Activated T-cell treated with anti-CD3 and anti-CD28 coated beads, Interleukin-2, amount 50 U/mL, for 4 hours (primary cell): ENCODE measurements around the gene ZCCHC9. TPM values are rescaled to one million over a fixed set of nuclear protein-coding genes. Genes with fewer than 3 reads are reported as not detected.
"Not testable (repeated sequence)": the region's sequence is repeated elsewhere in the genome, so short reads cannot be mapped to it uniquely, and the experiment has no call there.

Experiments
- ATAC-seq, 2 donors: fragments of 200-7000 bp; cut with Tn5 transposase; one replicate each; pipeline ENCODE4 v1.10.0; 2021
- DNase-seq: peaks from one replicate; pipeline ENCODE4 v3.0.0-alpha.2; 2020
- H3K27me3 Mint-ChIP-seq: one replicate; pipeline ENCODE4 v1.8.0; 2021; ENCODE audit warnings: low read depth, mixed read lengths
- H3K36me3 Mint-ChIP-seq: one replicate; pipeline ENCODE4 v1.8.0; 2022; ENCODE audit warnings: mixed read lengths; ENCODE audit not compliant: insufficient read depth
- H3K4me1 Mint-ChIP-seq: one replicate; pipeline ENCODE4 v1.8.0; 2021; ENCODE audit warnings: low read depth, mixed read lengths
- H3K4me3 Mint-ChIP-seq: one replicate; pipeline ENCODE4 v1.8.0; 2021; ENCODE audit warnings: mild to moderate bottlenecking, moderate library complexity, mixed read lengths
- H3K9me3 Mint-ChIP-seq: one replicate; pipeline ENCODE4 v1.8.0; 2021; ENCODE audit warnings: mixed read lengths
- total RNA-seq, 3 donors: library from RNA; stranded (reverse); gene quantifications; one replicate each; pipeline ENCODE4 v1.2.1, GENCODE V29; 2021

Gene ZCCHC9
- total RNA-seq, 3 donors from 2014 or later: 32.7 to 37.8 (median 37.4) TPM

DNA sequence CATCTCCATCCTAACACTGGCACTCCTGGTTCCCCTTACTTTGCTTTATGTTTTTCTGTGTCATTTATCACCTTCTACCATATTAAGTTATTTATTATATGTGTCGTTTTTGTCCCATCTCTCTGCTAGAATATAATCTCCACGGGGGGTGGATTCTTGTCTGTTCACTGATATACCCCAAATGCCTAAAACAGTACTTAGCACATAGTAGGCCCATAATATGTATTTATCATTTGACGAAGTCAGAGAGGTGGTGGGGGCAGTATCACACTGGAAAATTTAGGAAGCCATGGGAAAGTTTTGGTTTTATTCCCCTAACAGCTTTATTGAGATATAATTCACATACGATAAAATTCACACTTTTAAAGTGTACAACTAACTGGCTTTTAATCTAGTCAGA, 14.4 kb downstream of the ZCCHC9 start:
- ATAC-seq (no peak), DNase-seq (no peak)
- no peaks in the 10 kb centered on the region for H3K27me3 Mint-ChIP-seq
- H3K36me3 Mint-ChIP-seq: peaks cover 18% of the 10 kb centered on the region
- H3K4me3 Mint-ChIP-seq: no peak overlapping the region
- no peaks in the 10 kb centered on the region for H3K9me3 Mint-ChIP-seq
- peaks cover 2% of the 10 kb centered on the region for H3K4me1 Mint-ChIP-seq

DNA sequence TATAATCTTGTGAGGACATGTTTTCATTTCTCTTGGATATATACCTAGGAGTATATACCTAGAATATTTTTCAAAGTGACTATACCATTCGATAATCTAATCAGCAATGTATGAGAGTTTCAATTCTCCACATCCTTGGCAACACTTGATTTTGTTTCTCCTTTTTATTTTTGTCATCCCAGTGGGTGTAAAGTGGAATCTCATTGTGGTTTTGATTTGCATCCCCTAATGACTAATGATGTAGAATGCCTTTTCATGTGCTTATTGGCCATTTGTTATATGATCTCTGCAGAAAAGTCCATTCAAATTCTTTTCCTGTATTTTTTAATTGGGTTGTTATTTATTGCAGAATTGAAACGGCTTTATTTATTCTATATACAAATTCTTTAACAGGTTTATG, 15.2 kb downstream of the ZCCHC9 start:
- no peaks in the 10 kb centered on the region for H3K9me3 Mint-ChIP-seq
- peaks cover 2% of the 10 kb centered on the region for H3K4me1 Mint-ChIP-seq
- DNase-seq (no peak), ATAC-seq (no peak)
- H3K4me3 Mint-ChIP-seq: no peak overlapping the region
- peaks cover 17% of the 10 kb centered on the region for H3K36me3 Mint-ChIP-seq
- H3K27me3 Mint-ChIP-seq: no peaks in the 10 kb centered on the region

DNA sequence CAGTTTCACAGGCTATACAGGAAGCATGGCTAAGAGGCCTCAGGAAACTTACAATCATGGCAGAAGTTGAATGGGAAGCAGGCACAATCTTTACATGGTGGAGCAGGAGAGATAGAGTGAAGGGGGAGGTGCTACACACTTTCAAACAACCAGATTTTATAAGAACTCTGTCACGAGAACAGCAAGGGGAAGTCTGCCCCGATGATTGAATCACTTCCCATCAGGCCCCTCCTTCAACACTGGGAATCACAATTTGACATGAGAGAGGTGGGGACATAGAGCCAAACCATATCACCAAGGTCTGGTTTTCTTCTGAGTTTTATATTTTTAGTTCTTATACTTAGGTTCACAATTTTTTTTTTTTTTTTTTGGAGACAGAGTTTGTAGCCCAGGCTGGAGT, 16.1 kb downstream of the ZCCHC9 start:
- H3K4me1 Mint-ChIP-seq: peaks cover 2% of the 10 kb centered on the region
- no peak overlapping the region for H3K4me3 Mint-ChIP-seq
- DNase-seq: no peak
- H3K27me3 Mint-ChIP-seq: no peaks in the 10 kb centered on the region
- no peak for ATAC-seq
- H3K36me3 Mint-ChIP-seq: peaks cover 11% of the 10 kb centered on the region
- H3K9me3 Mint-ChIP-seq: no peaks in the 10 kb centered on the region

DNA sequence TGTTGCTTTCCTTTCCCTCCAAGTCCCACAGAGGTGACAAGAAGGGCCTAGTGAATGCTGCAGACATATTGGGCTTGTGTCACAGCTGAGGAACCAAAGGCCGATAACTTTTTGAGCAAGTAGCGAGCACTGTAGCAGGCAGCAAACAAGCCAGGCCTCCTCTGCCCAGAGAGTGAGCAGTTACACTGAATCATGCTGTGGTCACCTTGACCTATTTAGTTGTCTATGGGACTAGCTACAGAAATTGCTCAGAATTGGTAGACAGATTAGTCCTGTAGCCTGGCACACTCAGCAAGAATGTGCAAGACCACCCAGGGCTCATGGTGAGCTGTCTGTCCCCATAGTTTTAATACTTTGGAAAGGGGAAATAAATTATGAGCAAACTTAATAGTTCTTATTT, 25.2 kb downstream of the ZCCHC9 start:
- Mint-ChIP-seq H3K36me3 (no peaks in the 10 kb centered on the region), H3K4me3 (no peak overlapping the region), H3K9me3 (no peaks in the 10 kb centered on the region), H3K4me1 (no peaks in the 10 kb centered on the region), H3K27me3 (peaks cover 2% of the 10 kb centered on the region)
- ATAC-seq (no peak), DNase-seq (no peak)

DNA sequence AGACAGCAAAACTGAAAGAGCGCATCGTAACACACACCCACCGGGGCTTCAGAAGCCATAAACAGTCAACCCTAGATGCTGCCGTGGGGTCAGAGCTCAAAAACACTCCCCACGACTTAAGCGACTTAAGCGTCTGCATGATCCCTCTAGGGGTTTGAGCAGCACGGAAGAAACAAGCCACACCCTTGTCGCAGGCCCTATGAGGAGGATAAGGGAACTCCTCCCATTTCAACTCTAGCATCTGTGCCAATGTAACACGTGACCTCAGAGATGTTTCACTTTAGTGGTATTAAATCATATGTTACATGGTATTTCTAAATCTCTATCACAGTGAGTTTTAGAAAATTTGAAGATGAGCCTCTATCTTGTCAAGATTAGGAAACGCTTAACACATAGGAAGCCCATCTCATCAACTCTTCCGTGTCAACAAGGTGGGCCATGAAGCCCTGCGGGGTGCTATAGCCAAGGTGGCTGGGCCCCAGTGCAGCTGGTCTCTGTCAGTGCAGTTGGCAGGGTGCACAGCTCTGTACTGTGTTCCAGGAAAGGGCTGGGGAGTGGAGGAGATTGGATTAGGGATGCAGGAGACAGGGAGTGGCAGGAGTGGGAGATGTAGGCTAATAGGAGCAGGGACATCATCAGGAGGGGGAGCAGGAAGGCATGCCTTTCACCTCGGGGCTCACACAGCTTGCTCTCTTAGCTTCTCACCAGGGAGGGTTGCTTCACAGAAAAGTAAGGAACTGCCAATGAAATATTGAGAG, 33.1 kb downstream of the ZCCHC9 start:
- H3K4me1 Mint-ChIP-seq: no peaks in the 10 kb centered on the region
- peaks cover 3% of the 10 kb centered on the region for H3K9me3 Mint-ChIP-seq
- H3K36me3 Mint-ChIP-seq: no peaks in the 10 kb centered on the region
- H3K27me3 Mint-ChIP-seq: no peaks in the 10 kb centered on the region
- ATAC-seq (no peak), DNase-seq (no peak)
- no peak overlapping the region for H3K4me3 Mint-ChIP-seq

DNA sequence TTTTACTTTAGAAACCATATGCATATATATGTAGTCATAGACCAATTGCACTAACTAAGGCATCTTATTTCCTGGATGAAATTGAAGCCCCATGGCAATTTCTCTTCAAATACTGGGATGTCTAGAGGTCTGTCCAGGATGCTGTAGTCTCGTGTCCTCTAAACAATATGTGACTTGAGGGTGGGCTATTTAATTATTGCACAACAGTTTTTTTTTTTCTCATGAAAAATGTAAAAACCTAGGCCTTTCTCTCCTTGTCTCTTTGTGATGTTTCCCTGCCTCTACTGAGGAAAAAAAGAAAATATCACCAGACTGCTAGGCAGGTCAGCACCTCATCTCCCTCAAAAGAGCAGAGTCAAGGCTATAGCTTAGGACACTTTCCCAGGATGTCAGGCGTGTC, 34.6 kb downstream of the ZCCHC9 start:
- H3K27me3 Mint-ChIP-seq: no peaks in the 10 kb centered on the region
- DNase-seq: no peak
- H3K36me3 Mint-ChIP-seq: no peaks in the 10 kb centered on the region
- no peaks in the 10 kb centered on the region for H3K4me1 Mint-ChIP-seq
- peaks cover 3% of the 10 kb centered on the region for H3K9me3 Mint-ChIP-seq
- H3K4me3 Mint-ChIP-seq: no peak overlapping the region
- no peak for ATAC-seq

DNA sequence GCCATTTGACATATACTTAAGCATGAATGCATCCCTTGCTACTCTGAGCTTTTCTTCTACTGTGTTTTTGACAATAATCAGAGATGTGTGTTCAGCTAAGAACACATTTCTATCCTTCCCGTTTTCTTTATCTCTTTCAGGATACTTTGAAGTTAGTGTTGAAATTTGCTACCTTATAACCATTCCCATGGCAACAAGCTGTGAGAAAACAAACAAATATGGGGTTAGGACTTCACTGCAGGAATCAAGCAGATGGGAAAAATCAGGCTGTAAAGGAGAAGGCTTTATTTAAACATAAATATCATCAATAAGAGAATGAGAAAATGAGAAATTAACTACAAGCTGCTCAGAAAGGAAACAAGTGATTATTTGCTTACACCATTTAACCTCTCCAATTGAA, 35.2 kb downstream of the ZCCHC9 start:
- no peaks in the 10 kb centered on the region for H3K4me1 Mint-ChIP-seq
- DNase-seq: no peak
- H3K36me3 Mint-ChIP-seq: no peaks in the 10 kb centered on the region

DNA sequence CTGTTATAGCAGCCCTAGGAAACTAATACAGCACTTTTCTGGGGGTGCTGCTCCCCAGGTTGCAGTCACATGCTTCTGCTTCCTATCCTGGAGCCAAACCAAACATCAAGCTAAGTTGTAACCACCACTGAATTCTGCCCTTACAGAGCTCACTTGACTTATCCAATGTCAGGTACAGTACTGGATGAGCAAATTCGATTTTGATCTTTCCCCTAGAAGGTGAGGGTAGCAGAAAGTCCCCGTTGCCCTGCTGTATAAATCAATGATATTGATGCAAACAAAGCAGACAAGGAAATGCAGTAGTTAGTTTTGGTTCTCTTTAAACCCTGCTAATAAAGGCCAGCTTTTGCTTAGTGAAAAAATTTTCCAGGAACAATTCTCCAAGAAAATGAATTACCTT, 36.4 kb downstream of the ZCCHC9 start:
- no peak overlapping the region for H3K4me3 Mint-ChIP-seq
- DNase-seq (no peak), ATAC-seq (no peak)
- H3K27me3 Mint-ChIP-seq: no peaks in the 10 kb centered on the region
- peaks cover 3% of the 10 kb centered on the region for H3K9me3 Mint-ChIP-seq
- H3K4me1 Mint-ChIP-seq: no peaks in the 10 kb centered on the region
- H3K36me3 Mint-ChIP-seq: no peaks in the 10 kb centered on the region

More for the DNA sequence above, 35.2 kb downstream of the ZCCHC9 start:
- no peak overlapping the region for H3K4me3 Mint-ChIP-seq
- no peak for ATAC-seq
- peaks cover 3% of the 10 kb centered on the region for H3K9me3 Mint-ChIP-seq
- H3K27me3 Mint-ChIP-seq: no peaks in the 10 kb centered on the region

DNA sequence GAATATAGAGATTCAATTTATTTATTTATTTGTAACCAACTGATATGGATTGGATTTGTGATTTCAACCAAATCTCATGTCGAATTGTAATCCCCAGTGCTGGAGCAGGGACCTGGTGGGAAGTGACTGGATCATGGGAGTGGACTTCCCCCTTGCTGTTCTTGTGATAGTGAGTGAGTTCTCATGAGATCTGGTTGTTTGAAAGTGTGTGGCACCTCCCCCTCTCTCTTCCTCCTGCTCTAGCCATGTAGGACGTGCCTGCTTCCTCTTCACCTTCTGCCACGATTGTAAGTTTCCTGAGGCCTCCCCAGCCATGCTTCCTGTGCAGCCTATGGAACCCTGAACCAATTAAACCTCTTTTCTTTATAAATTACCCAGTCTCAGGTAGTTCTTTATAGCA, 36.8 kb downstream of the ZCCHC9 start:
- not testable (repeated sequence) for H3K27me3 Mint-ChIP-seq, H3K4me3 Mint-ChIP-seq, ATAC-seq, H3K9me3 Mint-ChIP-seq, H3K36me3 Mint-ChIP-seq, DNase-seq, H3K4me1 Mint-ChIP-seq

DNA sequence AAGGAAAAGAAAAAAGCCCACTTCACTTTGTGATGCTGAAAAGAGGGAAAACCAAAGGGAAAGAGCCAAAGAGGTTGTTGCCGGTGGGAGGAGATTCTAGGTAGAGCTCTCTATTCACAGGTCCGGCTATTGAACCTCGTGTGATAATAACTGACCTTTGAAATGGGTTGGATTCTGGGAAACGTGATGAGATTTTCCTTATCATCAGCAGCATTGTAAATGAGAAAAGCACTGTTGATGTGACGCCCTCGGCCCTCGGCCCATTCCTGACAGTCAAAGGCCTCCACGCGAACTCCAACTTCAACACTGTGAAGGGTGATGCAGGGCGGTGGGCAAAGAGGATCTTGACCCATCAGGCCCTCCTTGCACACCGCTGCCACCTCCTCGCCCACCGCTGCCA, 43.3 kb downstream of the ZCCHC9 start:
- H3K4me3 Mint-ChIP-seq: no peak overlapping the region
- no peaks in the 10 kb centered on the region for H3K9me3 Mint-ChIP-seq
- no peaks in the 10 kb centered on the region for H3K4me1 Mint-ChIP-seq
- DNase-seq (no peak), ATAC-seq (no peak)
- H3K36me3 Mint-ChIP-seq: no peaks in the 10 kb centered on the region
- no peaks in the 10 kb centered on the region for H3K27me3 Mint-ChIP-seq

DNA sequence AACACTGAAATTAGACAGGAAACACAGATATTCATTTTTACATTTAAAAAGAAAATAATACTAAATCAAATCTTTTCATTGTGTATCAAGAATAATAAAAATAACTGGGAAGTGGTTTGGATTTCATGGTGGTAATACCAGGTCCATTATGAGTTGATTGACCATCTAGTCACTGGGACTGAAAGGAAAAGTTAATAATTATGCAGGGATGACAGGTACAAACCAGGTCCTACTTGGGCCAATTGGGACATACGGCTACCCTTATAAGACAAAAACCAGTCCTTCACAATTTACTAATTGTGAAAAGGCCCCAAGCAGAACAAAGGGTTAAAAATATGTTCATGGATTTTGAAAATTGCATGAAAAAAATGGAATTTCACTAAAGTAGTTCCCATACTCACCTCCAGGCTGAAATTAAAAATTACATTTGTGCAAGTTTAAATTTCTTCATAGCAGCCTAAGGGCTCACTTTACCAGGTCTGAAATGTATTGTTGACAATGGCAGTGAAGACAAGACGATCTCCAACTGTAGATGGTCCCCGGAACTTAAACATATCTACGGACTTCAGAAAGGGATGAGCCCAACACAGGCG, 44.1 kb downstream of the ZCCHC9 start:
- Mint-ChIP-seq H3K27me3 (no peaks in the 10 kb centered on the region), H3K9me3 (no peaks in the 10 kb centered on the region), H3K4me1 (no peaks in the 10 kb centered on the region), H3K4me3 (no peak overlapping the region), H3K36me3 (no peaks in the 10 kb centered on the region)
- DNase-seq: no peak
- no peak for ATAC-seq

DNA sequence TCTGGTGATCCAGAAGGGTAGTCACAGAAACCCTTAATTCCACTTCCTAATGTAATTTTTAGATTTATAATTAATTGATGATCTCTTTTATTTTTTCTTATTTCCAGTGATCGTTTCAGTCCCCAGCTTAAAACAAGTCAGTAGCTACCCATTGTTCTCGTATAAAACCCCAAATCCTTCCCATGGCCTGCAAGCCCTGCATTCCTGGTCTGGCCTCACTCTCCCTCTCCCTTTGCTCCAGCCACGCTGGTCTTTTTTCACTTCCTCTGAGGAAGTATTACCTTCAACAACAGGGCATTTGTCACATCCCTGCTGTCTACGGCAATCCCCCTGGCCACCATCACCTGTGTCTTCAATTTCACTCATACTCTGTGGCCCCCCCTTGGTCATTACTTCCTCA, 47.8 kb downstream of the ZCCHC9 start:
- Mint-ChIP-seq H3K27me3 (no peaks in the 10 kb centered on the region), H3K4me1 (no peaks in the 10 kb centered on the region), H3K36me3 (no peaks in the 10 kb centered on the region), H3K4me3 (no peak overlapping the region), H3K9me3 (no peaks in the 10 kb centered on the region)
- no peak for ATAC-seq
- no peak for DNase-seq

DNA sequence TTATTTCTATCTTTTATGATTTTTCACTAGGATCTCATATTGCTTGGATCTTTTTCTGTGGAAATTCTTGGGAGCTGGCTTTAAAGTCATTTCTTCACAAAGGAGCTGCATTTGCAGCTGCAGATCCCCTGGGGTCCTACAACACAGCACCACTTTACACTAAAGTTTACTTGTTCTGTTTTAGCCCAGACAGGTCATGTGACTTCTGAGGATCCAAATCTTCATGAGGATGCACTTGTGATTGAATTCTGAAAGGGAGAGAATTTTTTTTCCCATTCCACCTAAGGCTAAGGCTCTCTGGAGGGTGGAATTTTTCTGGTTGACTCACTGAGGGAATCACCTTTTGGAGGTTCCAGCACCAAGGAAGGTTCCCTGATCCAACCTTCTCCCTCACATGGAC, 49.1 kb downstream of the ZCCHC9 start:
- no peak for DNase-seq
- Mint-ChIP-seq H3K4me3 (no peak overlapping the region), H3K27me3 (no peaks in the 10 kb centered on the region), H3K36me3 (no peaks in the 10 kb centered on the region), H3K4me1 (no peaks in the 10 kb centered on the region), H3K9me3 (no peaks in the 10 kb centered on the region)
- no peak for ATAC-seq

DNA sequence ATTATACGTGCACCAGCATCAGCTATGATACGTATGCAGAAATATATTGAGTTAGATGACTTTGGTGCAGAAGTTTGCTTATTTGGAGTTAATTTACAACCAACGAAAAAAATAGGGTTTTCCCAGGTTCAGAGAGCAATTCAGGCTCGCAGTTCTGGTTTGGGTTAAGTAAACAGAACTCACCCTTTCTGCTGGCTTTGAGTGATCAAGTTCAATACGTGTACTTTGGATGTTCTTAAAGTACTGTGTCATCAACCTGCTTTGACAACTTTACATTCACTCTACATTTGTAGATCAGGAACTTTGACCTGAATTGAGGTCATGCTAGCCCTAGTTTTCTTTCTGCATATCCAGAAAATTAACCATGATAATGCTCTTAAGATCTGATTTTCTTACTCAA, 51.8 kb downstream of the ZCCHC9 start:
- no peaks in the 10 kb centered on the region for H3K36me3 Mint-ChIP-seq
- no peaks in the 10 kb centered on the region for H3K4me1 Mint-ChIP-seq
- no peaks in the 10 kb centered on the region for H3K27me3 Mint-ChIP-seq
- H3K9me3 Mint-ChIP-seq: no peaks in the 10 kb centered on the region
- DNase-seq: no peak
- no peak overlapping the region for H3K4me3 Mint-ChIP-seq
- ATAC-seq: no peak

DNA sequence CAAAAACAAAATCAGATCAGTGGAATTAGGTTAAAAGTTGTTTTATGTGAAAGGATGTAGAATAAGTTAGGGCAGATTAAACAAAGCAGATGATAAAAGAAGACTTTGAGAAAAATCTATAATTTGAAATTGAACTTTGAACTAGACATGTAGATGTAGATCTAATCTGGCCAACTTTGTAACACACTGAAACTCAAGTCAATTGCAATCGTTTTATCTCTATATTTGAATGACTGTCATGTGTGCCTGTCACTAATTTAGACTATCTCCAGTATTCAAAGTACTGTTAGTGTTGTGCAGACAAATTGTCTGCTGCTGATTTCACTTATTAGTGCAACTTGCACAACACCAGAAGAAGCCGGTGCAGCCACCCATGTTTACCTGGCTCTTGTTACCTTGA, 52.7 kb downstream of the ZCCHC9 start:
- no peaks in the 10 kb centered on the region for H3K36me3 Mint-ChIP-seq
- ATAC-seq (no peak), DNase-seq (no peak)
- H3K4me1 Mint-ChIP-seq: no peaks in the 10 kb centered on the region
- no peaks in the 10 kb centered on the region for H3K9me3 Mint-ChIP-seq
- H3K27me3 Mint-ChIP-seq: peaks cover 2% of the 10 kb centered on the region
- H3K4me3 Mint-ChIP-seq: no peak overlapping the region
